Stimulated activated CD8-positive, alpha-beta memory T cell treated with anti-CD3 and anti-CD28 coated beads, Interleukin-7, amount 100 ng/mL, for 4 hours (primary cell): ENCODE data around the gene MBOAT2.
"Not testable (repeated sequence)": the region's sequence is repeated elsewhere in the genome, so short reads cannot be mapped to it uniquely, and the experiment has no call there.

Experiments used
- DNase-seq, 2 donors: peaks; one replicate each; pipeline ENCODE4 v3.0.0-alpha.2; 2020; ENCODE audit warnings: low read depth in 2 of 2

Gene MBOAT2, protein sequence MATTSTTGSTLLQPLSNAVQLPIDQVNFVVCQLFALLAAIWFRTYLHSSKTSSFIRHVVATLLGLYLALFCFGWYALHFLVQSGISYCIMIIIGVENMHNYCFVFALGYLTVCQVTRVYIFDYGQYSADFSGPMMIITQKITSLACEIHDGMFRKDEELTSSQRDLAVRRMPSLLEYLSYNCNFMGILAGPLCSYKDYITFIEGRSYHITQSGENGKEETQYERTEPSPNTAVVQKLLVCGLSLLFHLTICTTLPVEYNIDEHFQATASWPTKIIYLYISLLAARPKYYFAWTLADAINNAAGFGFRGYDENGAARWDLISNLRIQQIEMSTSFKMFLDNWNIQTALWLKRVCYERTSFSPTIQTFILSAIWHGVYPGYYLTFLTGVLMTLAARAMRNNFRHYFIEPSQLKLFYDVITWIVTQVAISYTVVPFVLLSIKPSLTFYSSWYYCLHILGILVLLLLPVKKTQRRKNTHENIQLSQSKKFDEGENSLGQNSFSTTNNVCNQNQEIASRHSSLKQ

DNA sequence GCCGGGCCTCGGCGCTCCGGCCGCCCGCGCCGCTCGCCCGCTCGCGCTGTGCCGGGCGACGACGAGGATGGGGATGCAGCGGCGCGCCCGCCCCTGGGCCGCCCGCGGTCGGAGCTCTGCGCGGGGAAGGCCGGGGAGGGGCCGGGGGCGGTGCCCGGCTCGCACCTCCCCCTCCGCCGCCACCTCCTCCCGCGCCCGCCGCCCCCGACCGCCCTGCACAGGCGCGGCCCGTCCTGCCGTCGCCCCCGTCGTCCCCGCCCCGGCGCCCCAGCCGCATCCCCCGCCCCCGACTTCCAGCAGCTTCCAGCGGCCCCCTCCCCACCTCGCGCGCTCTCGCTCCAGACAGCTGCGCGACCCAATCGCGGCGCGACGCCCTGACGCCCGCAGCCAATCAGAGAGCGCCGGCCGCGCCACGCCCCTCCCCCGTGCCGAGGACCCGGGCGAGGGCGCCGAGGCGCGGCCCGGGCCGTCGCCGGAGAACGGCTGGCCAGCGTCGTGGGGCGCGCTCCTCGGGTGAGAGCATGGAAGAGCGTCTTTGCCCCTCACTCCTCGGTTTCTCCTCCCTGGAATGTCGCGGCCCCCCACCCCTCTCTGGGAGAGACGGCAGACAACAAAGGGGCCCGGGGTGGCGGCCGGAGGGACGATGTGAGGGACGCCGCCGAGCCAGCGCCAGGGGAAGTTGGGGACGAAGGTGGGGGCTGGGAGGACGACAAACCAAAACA lies at the start of gene MBOAT2:
Gene MBOAT2, minus strand, starts transcription at position 69 of the 722 bp plus-strand sequence. CDS start 70 bp downstream, outside the sequence.
- peak; percentile 40 to 79 for DNase-seq

- no peak for DNase-seq
Observed at GRCh38 chr2:9052821-9053533, 49.5 kb upstream of the MBOAT2 start.

GRCh38 chr2:9051451-9051850 lies 48.0 kb upstream of the MBOAT2 start:
- DNase-seq: not testable (repeated sequence)

DNA sequence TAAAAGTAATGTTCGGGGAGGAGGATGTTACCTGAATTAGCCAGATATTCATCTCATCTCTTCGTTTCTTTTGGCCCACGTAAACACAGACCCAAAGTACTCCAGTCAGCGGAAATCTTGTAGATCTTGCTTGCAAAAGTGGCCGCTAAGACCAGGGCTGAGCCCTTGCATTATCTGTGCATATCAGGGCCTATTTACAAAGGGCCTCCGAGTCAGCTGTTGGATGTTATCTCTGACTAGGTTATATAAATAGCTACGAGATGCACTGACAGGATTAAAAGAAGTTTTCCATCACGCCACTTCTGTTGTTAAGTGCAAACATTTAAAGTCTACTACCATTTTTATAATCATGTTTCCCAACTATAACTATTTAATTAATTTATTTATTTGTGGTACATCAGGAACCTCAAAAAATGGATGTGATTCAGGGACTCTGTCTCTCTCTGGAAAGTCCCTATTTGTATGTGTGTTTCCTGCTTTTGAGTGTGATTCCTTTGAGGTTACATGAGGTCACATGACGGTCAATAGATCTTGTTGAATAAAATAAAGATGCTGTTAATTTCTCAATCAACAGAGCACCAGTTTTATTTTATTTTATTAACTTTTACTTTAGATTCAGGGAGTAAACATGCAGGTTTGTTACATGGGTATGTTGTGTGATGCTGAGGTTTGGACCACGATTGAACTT lies 46.8 kb upstream of the MBOAT2 start:
- no peak for DNase-seq

DNA sequence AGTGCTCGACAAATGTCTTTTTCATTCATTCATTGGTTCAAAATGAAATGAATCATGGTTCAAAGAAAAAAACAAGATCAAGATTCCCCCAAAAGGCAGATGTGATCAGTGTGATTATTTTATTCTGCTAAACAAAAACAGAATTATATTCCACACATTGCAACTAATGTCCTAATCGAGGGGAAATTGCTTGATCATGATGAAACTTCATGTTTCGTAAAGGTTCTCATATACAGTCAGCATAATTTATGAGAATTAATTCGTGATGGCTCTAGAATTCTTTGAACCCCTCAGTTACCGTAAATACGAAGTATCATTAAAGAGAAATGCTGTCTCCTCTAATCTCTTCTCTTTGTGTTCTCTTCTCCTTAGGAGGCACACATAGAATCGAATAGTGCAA lies 42.1 kb upstream of the MBOAT2 start:
- no peak for DNase-seq

DNA sequence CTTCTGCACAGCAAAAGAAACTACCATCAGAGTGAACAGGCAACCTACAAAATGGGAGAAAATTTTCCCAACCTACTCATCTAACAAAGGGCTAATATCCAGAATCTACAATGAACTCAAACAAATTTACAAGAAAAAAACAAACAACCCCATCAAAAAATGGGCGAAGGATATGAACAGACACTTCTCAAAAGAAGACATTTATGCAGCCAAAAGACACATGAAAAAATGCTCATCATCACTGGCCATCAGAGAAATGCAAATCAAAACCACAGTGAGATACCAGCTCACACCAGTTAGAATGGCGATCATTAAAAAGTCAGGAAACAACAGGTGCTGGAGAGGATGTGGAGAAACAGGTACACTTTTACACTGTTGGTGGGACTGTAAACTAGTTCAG lies 40.0 kb upstream of the MBOAT2 start:
- not testable (repeated sequence) for DNase-seq

- DNase-seq: no peak
Observed at GRCh38 chr2:9037166-9037565, 33.7 kb upstream of the MBOAT2 start.

- no peak for DNase-seq
Observed at GRCh38 chr2:9033385-9034168, 30.1 kb upstream of the MBOAT2 start.

GRCh38 chr2:9032536-9033255 lies 29.2 kb upstream of the MBOAT2 start:
- DNase-seq: no peak

- DNase-seq: no peak
Observed at GRCh38 chr2:9032121-9032520, 28.6 kb upstream of the MBOAT2 start.

- no peak for DNase-seq
Observed at GRCh38 chr2:9031246-9031645, 27.8 kb upstream of the MBOAT2 start.

DNA sequence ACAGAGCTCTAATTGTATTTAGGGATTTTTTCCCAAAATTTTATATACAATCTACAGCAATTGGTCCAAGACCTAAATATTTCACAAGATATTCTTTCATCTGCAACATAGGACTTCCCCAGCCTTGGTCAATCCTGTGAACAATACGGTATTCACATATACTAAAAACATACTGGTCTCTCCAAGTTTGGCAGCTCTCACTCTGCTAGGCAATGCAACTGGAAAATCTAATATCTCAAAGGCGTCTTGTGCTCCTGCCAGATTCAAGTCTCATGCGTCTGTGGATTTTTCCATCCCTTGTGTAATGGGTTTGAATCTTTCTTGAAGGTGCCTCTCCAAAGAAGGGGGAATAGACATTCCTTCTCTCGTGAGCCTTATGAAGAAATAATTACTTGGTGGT lies 27.4 kb upstream of the MBOAT2 start:
- DNase-seq: no peak

GRCh38 chr2:9030190-9030589 lies 26.7 kb upstream of the MBOAT2 start:
- no peak for DNase-seq

GRCh38 chr2:9029721-9030120 lies 26.2 kb upstream of the MBOAT2 start:
- no peak for DNase-seq

- no peak for DNase-seq
Observed at GRCh38 chr2:9027884-9028283, 24.4 kb upstream of the MBOAT2 start.

DNA sequence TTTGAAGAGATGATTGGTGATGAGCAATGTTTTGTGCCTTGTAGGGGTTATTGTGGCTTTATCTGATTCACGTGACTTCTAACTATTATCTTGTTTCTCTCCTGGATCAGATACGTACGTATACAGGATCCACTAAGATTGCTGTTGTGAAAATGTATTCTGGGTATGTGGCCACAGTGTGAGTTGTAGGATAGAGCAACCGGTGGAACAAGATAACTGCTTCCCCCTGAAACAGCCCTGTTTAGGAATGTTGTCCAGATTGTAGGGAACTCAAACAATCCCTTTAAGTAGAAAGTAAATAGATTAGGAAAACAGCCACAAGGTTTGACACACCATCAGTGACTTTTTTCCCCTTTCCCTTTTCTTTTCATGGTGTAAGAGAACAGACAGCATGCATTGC lies 22.3 kb upstream of the MBOAT2 start:
- no peak for DNase-seq

GRCh38 chr2:9024575-9024974 lies 21.1 kb upstream of the MBOAT2 start:
- DNase-seq: no peak

DNA sequence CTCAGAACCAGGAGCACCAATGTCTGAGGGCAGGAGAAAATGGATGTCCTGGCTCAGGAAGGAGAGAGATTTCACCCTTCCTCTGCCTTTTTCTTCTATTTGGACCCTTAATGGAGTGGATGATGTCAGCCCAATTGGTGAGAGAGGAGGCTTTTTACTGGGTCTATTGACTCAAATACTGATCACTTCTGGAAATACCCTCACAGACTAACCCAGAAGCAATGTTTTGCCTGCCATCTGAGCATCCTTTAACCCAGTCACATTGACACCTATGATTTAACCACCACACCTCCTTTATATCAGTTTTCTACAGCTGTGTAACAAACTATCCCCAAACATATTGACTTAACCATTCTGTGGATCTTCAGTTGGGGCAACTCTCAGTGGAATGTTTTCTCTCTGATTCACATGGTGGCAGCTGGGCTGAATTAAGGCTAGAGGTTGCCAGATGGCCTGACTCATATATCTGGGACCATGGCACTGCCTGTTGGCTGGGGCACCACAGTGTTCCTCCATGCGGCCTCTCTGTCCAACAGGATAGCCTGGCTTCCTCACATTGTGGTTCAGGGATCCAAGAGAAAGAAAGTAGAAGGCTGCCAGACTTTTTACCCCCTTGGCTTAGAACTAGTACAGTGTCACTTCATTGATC lies 18.2 kb upstream of the MBOAT2 start:
- no peak for DNase-seq

- no peak for DNase-seq
Observed at GRCh38 chr2:9020267-9020666, 16.8 kb upstream of the MBOAT2 start.

- DNase-seq: no peak
Observed at GRCh38 chr2:9018534-9018933, 15.1 kb upstream of the MBOAT2 start.
